ENCODE data around the gene JAM3. TPM values are rescaled to one million over a fixed set of nuclear protein-coding genes. Genes with fewer than 3 reads are reported as not detected.
A peak's percentile ranks its signal among the peaks of the same experiment; 100 is the strongest.

JAM3 gene
- total and polyA plus RNA-seq, 2 donors (not counting 1 experiment from before 2014, with no cell fraction given): 44.1 to 85.7 TPM

GRCh38 chr11:134170919-134171281, 102.0 kb downstream of the JAM3 start:
- TF ChIP-seq CTCF (conservative IDR thresholded peaks at IDR 0.05 in 1 of 2, IDR thresholded peaks at IDR 0.05 in 1 of 2; ENCODE audit: low read depth in 1 of 2, low read length in 2 of 2) (no peak), EZH2 (IDR thresholded peaks at IDR 0.05; ENCODE audit: low read length, missing control alignments) (no peak)
- Histone ChIP-seq H3K36me3 (ENCODE audit: control insufficient read depth, insufficient read depth, low read length) (peaks cover 5% of the 10 kb centered on the region), H2AFZ (ENCODE audit: low read length) (no peak overlapping the region), H3K27me3 (ENCODE audit: control insufficient read depth, insufficient read depth, low read length) (no peaks in the 10 kb centered on the region), H3K9me3 (ENCODE audit: control insufficient read depth, insufficient read depth, low read depth, low read length) (no peaks in the 10 kb centered on the region), H3K4me2 (ENCODE audit: extremely low read depth, insufficient read depth, low read length) (no peak overlapping the region), H3K9ac (ENCODE audit: insufficient read depth, low read length) (no peak overlapping the region), H3K4me3 (replicated peaks in 1 of 4; ENCODE audit: control extremely low read depth in 1 of 4, insufficient read depth in 1 of 4, low read depth in 3 of 4, low read length in 4 of 4) (no peak overlapping the region), H3K4me1 (ENCODE audit: control insufficient read depth, extremely low read depth, insufficient read depth, low read length) (no peaks in the 10 kb centered on the region), H3K27ac (ENCODE audit: insufficient read depth, low read length) (no peak overlapping the region), H4K20me1 (ENCODE audit: control insufficient read depth, extremely low read depth, insufficient read depth, low read length) (no peaks in the 10 kb centered on the region), H3K79me2 (ENCODE audit: control insufficient read depth, insufficient read depth, low read length) (no peaks in the 10 kb centered on the region)
- DNase-seq (ENCODE audit: low read depth in 2 of 2): peak; percentile 9 to 34

GRCh38 chr11:134171951-134172350, 103.1 kb downstream of the JAM3 start:
- peaks cover 5% of the 10 kb centered on the region for H3K36me3 ChIP-seq (ENCODE audit: control insufficient read depth, insufficient read depth, low read length)
- H3K4me1 ChIP-seq (ENCODE audit: control insufficient read depth, extremely low read depth, insufficient read depth, low read length): no peaks in the 10 kb centered on the region
- no peak overlapping the region for H2AFZ ChIP-seq (ENCODE audit: low read length)
- no peak overlapping the region for H3K4me3 ChIP-seq (replicated peaks in 1 of 4; ENCODE audit: control extremely low read depth in 1 of 4, insufficient read depth in 1 of 4, low read depth in 3 of 4, low read length in 4 of 4)
- DNase-seq (ENCODE audit: low read depth in 2 of 2): no peak
- H3K79me2 ChIP-seq (ENCODE audit: control insufficient read depth, insufficient read depth, low read length): no peaks in the 10 kb centered on the region
- no peak overlapping the region for H3K9ac ChIP-seq (ENCODE audit: insufficient read depth, low read length)
- no peaks in the 10 kb centered on the region for H3K9me3 ChIP-seq (ENCODE audit: control insufficient read depth, insufficient read depth, low read depth, low read length)
- no peak overlapping the region for H3K4me2 ChIP-seq (ENCODE audit: extremely low read depth, insufficient read depth, low read length)
- H3K27ac ChIP-seq (ENCODE audit: insufficient read depth, low read length): no peak overlapping the region
- no peaks in the 10 kb centered on the region for H3K27me3 ChIP-seq (ENCODE audit: control insufficient read depth, insufficient read depth, low read length)
- TF ChIP-seq CTCF (conservative IDR thresholded peaks at IDR 0.05 in 1 of 2, IDR thresholded peaks at IDR 0.05 in 1 of 2; ENCODE audit: low read depth in 1 of 2, low read length in 2 of 2) (no peak), EZH2 (IDR thresholded peaks at IDR 0.05; ENCODE audit: low read length, missing control alignments) (no peak)
- H4K20me1 ChIP-seq (ENCODE audit: control insufficient read depth, extremely low read depth, insufficient read depth, low read length): no peaks in the 10 kb centered on the region

GRCh38 chr11:134173296-134173695, 104.4 kb downstream of the JAM3 start:
- Histone ChIP-seq H2AFZ (ENCODE audit: low read length) (no peak overlapping the region), H3K27me3 (ENCODE audit: control insufficient read depth, insufficient read depth, low read length) (no peaks in the 10 kb centered on the region), H3K9ac (ENCODE audit: insufficient read depth, low read length) (no peak overlapping the region), H3K79me2 (ENCODE audit: control insufficient read depth, insufficient read depth, low read length) (no peaks in the 10 kb centered on the region), H3K27ac (ENCODE audit: insufficient read depth, low read length) (no peak overlapping the region), H3K4me2 (ENCODE audit: extremely low read depth, insufficient read depth, low read length) (no peak overlapping the region), H4K20me1 (ENCODE audit: control insufficient read depth, extremely low read depth, insufficient read depth, low read length) (no peaks in the 10 kb centered on the region), H3K9me3 (ENCODE audit: control insufficient read depth, insufficient read depth, low read depth, low read length) (no peaks in the 10 kb centered on the region), H3K36me3 (ENCODE audit: control insufficient read depth, insufficient read depth, low read length) (peaks cover 5% of the 10 kb centered on the region), H3K4me1 (ENCODE audit: control insufficient read depth, extremely low read depth, insufficient read depth, low read length) (no peaks in the 10 kb centered on the region), H3K4me3 (replicated peaks in 1 of 4; ENCODE audit: control extremely low read depth in 1 of 4, insufficient read depth in 1 of 4, low read depth in 3 of 4, low read length in 4 of 4) (no peak overlapping the region)
- TF ChIP-seq CTCF (conservative IDR thresholded peaks at IDR 0.05 in 1 of 2, IDR thresholded peaks at IDR 0.05 in 1 of 2; ENCODE audit: low read depth in 1 of 2, low read length in 2 of 2) (no peak), EZH2 (IDR thresholded peaks at IDR 0.05; ENCODE audit: low read length, missing control alignments) (no peak)
- DNase-seq (ENCODE audit: low read depth in 2 of 2): no peak
